GM21390 (cell line): ENCODE measurements around the gene MT1B.

Experiments
- ATAC-seq: cut with Tn5 transposase; IDR thresholded peaks from one replicate; pipeline ENCODE4 v1.9.1; 2021; ENCODE audit not compliant: unreplicated experiment

The MT1B gene

DNA sequence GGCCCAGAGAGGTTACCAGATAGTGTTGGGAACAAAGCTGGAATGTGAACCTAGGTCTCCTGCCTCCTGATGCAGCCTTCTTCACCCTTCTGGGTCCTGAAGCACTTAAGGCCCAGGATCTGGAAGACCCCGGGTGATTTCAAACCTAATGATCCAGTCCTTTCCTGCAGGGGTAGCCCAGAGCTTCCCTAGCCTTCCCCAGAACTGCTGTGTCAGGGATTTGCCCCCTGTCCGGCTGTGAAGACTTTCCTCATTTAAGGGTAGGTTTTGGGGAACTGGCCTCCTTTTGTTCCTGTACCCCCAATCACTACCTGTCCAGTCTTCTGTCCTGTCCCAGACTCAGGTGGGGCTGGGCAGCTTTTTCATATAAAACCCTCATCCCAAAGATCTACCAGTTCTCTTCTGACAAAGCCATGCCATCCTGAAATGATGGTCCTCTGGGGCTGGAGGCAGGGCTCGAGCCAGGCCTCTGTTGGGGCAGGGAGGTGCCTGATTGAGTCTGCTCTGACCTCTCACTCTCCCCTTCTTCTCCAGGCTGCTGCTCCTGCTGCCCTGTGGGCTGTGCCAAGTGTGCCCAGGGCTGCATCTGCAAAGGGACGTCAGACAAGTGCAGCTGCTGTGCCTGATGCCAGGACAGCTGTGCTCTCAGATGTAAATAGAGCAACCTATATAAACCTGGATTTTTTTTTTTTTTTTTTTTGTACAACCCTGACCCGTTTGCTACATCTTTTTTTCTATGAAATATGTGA, 31.9 kb downstream of the MT1B start:
- no peak for ATAC-seq

- ATAC-seq, result no peak
These were observed 32.7 kb downstream of the MT1B start for GRCh38 chr16:56684256-56684925.

DNA sequence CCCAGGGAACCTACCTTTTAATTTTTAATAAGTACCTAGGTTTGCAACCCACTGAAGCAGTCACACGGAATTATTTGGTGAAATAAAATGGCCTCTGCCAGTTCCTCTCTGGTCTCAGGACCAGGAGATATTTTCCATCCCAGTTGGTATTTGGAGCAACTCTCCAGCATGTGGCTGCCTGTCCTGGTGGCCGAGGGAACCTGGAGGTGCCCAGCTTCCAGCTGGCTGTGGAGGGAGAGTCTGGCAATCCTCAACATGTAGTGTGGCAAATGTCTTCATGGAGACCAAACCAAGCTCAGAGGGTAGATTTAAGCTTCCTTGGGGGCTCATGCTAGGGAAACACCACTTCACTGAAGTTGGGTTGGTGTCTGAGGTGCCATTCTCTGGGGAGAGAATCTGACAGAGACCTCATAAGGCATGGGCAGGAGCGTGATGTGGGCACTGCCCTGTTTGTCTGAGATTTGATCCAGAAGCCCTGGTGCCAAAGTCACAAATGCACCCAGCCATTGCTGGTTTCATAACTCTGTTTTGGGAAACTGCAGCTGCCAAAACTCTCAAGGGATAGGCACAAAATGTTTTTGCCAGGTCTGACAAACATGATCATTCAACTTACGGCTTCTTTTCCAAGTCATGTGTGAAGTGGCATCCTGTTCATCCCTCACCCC, 33.4 kb downstream of the MT1B start:
- no peak for ATAC-seq

DNA sequence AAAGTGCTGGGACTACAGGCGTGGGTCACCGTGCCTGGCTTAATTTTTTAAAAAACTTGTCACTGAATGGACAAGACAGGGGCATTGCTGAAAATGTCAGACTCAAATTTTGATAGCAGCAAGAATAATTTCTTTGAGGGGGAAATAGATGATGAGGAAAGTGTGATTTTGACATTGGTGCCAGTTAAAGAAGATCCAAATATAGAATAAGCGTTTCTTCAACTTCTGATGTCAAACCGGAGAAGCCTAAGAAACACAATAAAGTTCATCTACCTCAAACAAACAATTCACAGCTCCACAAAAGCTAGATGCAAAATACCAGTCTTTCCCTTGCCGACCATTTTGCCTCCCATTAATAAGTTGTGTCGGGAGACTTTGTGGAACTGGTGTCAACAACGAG, 35.1 kb downstream of the MT1B start:
- ATAC-seq, result no peak

DNA sequence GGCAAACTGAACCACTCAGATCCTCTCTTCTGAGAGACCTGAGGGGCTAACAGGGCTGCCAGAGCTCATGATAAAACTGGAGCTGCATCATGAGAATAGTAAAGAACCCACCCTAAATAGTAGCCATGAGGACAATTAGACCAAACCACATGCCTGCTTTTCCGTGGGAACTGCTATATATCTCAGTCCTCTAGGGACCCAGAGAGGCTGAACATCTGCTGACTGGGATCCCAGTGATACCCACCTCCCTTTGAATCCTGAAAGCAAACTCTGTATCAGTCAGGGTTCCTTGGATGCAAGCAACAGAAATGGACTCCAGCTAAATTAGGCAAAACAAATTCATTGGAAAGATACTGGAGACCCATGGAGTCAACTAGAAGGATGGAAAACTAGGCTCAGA, 37.1 kb downstream of the MT1B start:
- no peak for ATAC-seq

DNA sequence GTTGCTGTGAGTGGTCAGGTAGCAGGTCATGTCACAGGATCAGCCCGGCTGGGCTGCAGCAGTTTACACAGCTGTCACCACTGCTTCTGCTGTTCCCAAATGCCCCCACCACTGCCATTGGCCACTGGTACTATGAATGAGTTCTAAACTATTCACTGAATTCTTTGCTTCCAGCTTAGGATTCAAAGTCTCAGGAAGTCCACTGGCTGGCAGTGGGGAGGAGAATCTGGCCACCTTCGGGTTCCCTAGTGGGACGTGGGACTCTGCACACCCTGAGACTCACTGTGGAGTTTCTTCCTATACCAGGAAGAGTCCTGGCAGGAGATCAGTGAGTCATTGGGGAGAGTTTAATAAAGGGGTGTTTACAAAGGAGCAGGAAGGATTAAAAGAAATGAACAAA, 37.5 kb downstream of the MT1B start:
- ATAC-seq, result no peak

GRCh38 chr16:56690420-56691122, 38.9 kb downstream of the MT1B start:
- ATAC-seq, result no peak

GRCh38 chr16:56691885-56692284, 40.2 kb downstream of the MT1B start:
- no peak for ATAC-seq

GRCh38 chr16:56695246-56695645, 43.6 kb downstream of the MT1B start:
- no peak for ATAC-seq

DNA sequence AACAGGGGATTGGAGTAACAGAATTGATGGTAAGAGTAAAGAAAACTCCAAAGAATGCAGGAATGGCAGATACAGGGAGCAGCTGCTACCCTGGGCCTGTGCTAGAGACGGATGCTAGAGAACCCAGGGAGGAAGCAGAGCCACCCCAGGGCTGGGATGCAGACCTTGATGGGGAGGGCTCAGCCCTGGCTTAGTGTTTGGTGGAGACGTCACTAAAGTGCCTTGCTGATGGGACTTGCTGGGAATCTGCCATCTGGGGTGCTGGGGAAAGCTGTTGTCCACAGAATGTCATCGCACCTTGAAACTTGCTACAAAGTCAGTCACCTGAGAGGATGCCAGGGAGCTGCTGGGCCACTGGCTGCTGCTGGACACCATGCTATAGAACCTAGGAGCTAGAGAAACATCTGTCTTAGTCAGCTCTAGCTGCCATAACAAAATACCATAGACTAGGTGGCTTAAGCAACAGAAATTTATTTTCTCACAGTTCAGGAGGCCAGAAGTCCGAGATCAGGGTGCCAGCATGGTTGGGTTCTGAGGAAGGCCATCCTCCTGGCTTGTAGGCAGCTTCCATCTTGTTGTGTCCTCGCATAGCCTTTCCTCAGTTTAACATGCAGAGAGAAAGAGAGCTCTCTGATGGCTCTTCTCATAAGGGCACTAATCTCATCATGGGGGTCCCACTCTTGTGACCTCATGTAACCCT, 45.9 kb downstream of the MT1B start:
- ATAC-seq, result no peak

DNA sequence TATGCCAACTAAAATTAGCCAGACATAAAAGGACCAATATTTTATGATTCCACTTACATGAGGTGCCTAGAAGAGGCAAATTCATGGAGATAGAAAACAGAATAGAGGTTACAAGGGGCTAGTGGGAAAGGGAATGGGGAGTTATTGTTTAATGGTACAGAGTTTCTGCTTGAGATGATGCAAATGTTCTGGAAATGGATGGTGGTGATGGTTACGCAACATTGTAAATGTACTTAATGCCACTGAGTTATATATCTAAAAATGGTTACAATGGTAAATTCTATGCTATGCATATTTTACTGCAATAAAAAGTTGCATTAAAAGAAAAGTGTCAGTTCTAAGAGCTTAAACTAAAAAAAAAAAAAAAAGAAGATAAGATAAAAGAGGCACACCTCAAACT, 48.5 kb downstream of the MT1B start:
- ATAC-seq, result no peak

DNA sequence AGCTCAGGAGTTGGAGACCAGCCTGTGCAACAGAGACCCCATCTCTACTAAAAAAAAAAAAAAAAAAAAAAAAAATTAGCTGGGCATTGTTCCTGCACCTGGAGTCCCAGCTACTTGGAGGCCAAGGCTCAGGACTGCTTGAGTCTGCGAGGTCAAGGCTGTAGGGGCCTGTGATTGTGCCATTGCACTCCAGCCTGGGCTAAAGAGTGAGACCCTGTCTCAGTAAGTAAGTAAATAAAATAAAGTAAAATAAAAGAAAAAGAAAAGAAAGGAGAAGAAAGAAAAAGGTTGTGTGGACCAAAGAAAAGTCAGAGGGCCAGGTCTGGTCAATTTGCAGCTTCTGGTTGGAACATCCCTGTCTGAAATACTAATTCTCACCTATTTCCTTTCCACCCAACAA, 48.9 kb downstream of the MT1B start:
- ATAC-seq, result no peak

DNA sequence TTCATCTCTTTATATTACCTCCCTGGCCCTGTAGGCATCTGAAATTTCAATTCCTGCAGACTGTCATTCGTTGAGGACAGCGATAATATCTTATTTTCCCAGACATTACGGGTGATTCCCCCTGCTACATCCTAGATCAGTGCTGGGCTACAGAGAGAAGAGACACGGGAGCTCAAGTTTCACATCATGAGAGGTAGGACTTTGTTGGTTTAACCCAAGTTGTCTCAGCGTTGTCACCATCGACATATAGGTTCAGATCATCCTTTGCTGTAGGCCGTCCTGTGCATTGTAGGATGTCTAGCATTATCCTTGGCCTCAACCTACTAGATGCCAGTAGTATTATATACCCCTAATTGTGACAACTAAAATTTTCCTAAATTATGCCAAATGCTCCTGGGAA, 49.8 kb downstream of the MT1B start:
- no peak for ATAC-seq
